CD4-positive, alpha-beta T cell treated with Interleukin-15 for 1 hour (primary cell): ENCODE results near the gene TERC.
A peak's percentile ranks its signal among the peaks of the same experiment; 100 is the strongest.
"Not testable (repeated sequence)": the region's sequence is repeated elsewhere in the genome, so short reads cannot be mapped to it uniquely, and the experiment has no call there.

Experiments used
- DNase-seq: peaks from one replicate; pipeline ENCODE4 v3.0.0-alpha.2; 2020

TERC gene

GRCh38 chr3:169771497-169772304, 6.8 kb upstream of the TERC start:
- DNase-seq, result peak; percentile 56

- peak; percentile 69 for DNase-seq
These were observed 4.7 kb upstream of the TERC start, which contains the start of gene ACTRT3 for GRCh38 chr3:169769287-169770181. ACTRT3 (minus strand) TSS chr3:169769561; CDS start chr3:169769520, 41 bp downstream.

- DNase-seq, result peak; percentile 63
These were observed 463 bp downstream of the TERC start for GRCh38 chr3:169764312-169764881.

GRCh38 chr3:169760479-169760878, 4.4 kb downstream of the TERC start:
- no peak for DNase-seq

GRCh38 chr3:169759256-169759655, 5.6 kb downstream of the TERC start:
- no peak for DNase-seq

GRCh38 chr3:169758359-169758994, 6.4 kb downstream of the TERC start:
- no peak for DNase-seq

- DNase-seq, result no peak
These were observed 9.4 kb downstream of the TERC start for GRCh38 chr3:169755488-169755887.

- DNase-seq, result no peak
These were observed 10.1 kb downstream of the TERC start for GRCh38 chr3:169754711-169755110.

GRCh38 chr3:169751875-169752274, 13.0 kb downstream of the TERC start:
- DNase-seq, result no peak

GRCh38 chr3:169750665-169751064, 14.2 kb downstream of the TERC start:
- no peak for DNase-seq

GRCh38 chr3:169748670-169749069, 16.2 kb downstream of the TERC start:
- no peak for DNase-seq

GRCh38 chr3:169746924-169747323, 17.9 kb downstream of the TERC start:
- DNase-seq, result no peak

GRCh38 chr3:169744366-169745054, 20.4 kb downstream of the TERC start:
- DNase-seq, result no peak

- DNase-seq, result no peak
These were observed 25.8 kb downstream of the TERC start for GRCh38 chr3:169739067-169739466.

GRCh38 chr3:169731857-169732256, 33.0 kb downstream of the TERC start:
- DNase-seq, result not testable (repeated sequence)

- no peak for DNase-seq
These were observed 42.1 kb downstream of the TERC start for GRCh38 chr3:169722724-169723123.

- not testable (repeated sequence) for DNase-seq
These were observed 46.4 kb downstream of the TERC start for GRCh38 chr3:169718415-169718814.
